Heart left ventricle (tissue), 13 donors: Measurements from ENCODE around the gene MYO5B.

ENCODE experiments used
- POLR2A ChIP-seq, 2 donors: fragments of 450-650 bp; IDR thresholded peaks; one replicate each; pipeline ENCODE4 v1.6.1; 2017; ENCODE audit warnings: antibody characterized with exemption in 2 of 2, mild to moderate bottlenecking in 2 of 2, moderate library complexity in 2 of 2
- TF ChIP-seq, protein P1 (sequence below), 12 donors: fragments of 200-600 bp; sonication (generic) in 4 of 12; IDR thresholded peaks; one replicate each; pipeline versions ENCODE4 v1.5.0 to v1.8.0; 2018 to 2022; ENCODE audit warnings: antibody characterized with exemption in 12 of 12, mild to moderate bottlenecking in 5 of 12
- donor health status: ischemic (EF 13 %, LVEDD 7.1; RV severe dilation, severe dysfunction).
- donor health status: DM: no; HTN: yes; CAD: no.
- donor health status: DM: no; HTN: no; CAD: no.
- donor health status: ischemic (EF 25% LVEDD 6.9; RV normal size, moderate dysfunction).
- donor health status: ischemic (EF 25% LVEDD 5.7; RV mildly dilated, moderate dysfunction).
- donor health status: ischemic (EF 35%, LVEDD 5.7; RV mildly dilated, moderate dysfunction).
- donor health status: nonischemic (EF 11% LVEDD 7.7; RV severe dilation, severe dysfunction).
- donor health status: DM: yes; HTN: yes; CAD: no.
- donor health status: PGD.
- donor health status: ischemic (EF 29% LVEDD 5.4; RV normal size, mild dysfunction).
- donor health status: nonischemic (EF 23%, LVEDD 6.1; RV moderate dilation, normal function).

DNA sequence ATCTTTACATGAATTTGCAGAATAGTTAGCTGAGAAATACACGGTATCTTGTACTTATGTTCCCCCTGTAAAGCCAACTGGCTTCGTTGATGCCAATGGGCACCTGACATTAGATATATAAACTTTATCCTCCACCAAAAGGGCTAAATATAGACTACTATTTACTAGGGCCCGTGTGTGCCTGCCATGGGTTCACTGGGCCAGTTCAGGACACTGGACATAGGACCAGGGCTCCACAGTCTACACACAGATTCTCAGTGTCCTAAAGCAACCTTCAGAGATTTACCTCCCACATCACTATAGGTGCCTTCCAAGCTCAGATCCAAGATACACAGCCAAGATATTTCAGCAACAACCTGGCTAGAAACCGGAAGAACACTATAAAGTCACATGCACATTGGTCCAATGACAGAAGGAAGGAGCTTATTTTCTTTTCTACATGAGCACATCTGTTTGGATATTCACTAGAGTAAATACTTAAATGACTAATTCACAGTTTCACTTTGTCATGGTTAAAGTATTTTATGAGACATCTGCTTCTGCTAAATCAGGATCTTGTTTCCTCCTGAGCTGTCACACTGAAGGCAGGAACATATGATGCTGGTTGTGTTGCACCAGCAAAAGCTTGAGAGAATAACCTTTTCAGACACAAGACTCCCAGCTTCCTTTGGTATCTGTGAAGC, 95.1 kb downstream of the MYO5B start:
- TF ChIP-seq, protein P1, sequence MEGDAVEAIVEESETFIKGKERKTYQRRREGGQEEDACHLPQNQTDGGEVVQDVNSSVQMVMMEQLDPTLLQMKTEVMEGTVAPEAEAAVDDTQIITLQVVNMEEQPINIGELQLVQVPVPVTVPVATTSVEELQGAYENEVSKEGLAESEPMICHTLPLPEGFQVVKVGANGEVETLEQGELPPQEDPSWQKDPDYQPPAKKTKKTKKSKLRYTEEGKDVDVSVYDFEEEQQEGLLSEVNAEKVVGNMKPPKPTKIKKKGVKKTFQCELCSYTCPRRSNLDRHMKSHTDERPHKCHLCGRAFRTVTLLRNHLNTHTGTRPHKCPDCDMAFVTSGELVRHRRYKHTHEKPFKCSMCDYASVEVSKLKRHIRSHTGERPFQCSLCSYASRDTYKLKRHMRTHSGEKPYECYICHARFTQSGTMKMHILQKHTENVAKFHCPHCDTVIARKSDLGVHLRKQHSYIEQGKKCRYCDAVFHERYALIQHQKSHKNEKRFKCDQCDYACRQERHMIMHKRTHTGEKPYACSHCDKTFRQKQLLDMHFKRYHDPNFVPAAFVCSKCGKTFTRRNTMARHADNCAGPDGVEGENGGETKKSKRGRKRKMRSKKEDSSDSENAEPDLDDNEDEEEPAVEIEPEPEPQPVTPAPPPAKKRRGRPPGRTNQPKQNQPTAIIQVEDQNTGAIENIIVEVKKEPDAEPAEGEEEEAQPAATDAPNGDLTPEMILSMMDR (IDR thresholded peaks at IDR 0.05): no peak
- TF ChIP-seq POLR2A (IDR thresholded peaks at IDR 0.05): no peak
